Heart left ventricle (tissue), 16 donors: Measurements from ENCODE around the gene RAB11B. TPM values are rescaled to one million over a fixed set of nuclear protein-coding genes. Genes with fewer than 3 reads are reported as not detected.
"Not testable (repeated sequence)": the region's sequence is repeated elsewhere in the genome, so short reads cannot be mapped to it uniquely, and the experiment has no call there.

Experiments
- ATAC-seq, 4 donors: fragments of 200-7000 bp; cut with Tn5 transposase; one replicate each; pipeline ENCODE4 v1.9.1; 2020 to 2022; ENCODE audit warnings: moderate library complexity in 4 of 4, mild to moderate bottlenecking in 3 of 4, moderate number of reproducible peaks in 1 of 4
- DNase-seq, 5 donors: peaks; one replicate each; pipeline ENCODE4 v3.0.0-alpha.2; 2020
- H3K27ac ChIP-seq, 12 donors: fragments of 200-600 bp; sonication (generic) in 4 of 12; one replicate each; pipeline versions ENCODE4 v1.5.0 to v1.8.0; 2016 to 2022; ENCODE audit warnings: mild to moderate bottlenecking in 2 of 12
- H3K27me3 ChIP-seq, 9 donors: fragments of 200-600 bp; sonication (generic) in 2 of 9; one replicate each; pipeline versions ENCODE4 v1.5.1 to v1.8.0; 2016 to 2022; ENCODE audit warnings: mild to moderate bottlenecking in 3 of 9
- H3K36me3 ChIP-seq, 9 donors: fragments of 200-600 bp; sonication (generic) in 2 of 9; one replicate each; pipeline versions ENCODE4 v1.5.0 to v1.8.0; 2018 to 2022; ENCODE audit warnings: mild to moderate bottlenecking in 2 of 9
- H3K4me1 ChIP-seq, 12 donors: fragments of 200-600 bp; sonication (generic) in 4 of 12; one replicate each; pipeline versions ENCODE4 v1.5.0 to v1.8.0; 2016 to 2022; ENCODE audit warnings: mild to moderate bottlenecking in 3 of 12
- H3K4me3 ChIP-seq, 12 donors: fragments of 200-600 bp; sonication (generic) in 4 of 12; one replicate each; pipeline versions ENCODE4 v1.5.0 to v1.8.0; 2017 to 2022; ENCODE audit warnings: mild to moderate bottlenecking in 9 of 12, moderate library complexity in 4 of 12
- H3K9me3 ChIP-seq, 12 donors: fragments of 200-600 bp; sonication (generic) in 4 of 12; one replicate each; pipeline versions ENCODE4 v1.5.0 to v1.8.0; 2016 to 2022; ENCODE audit warnings: mild to moderate bottlenecking in 1 of 12
- CTCF ChIP-seq, 12 donors: fragments of 200-600 bp; sonication (generic) in 4 of 12; IDR thresholded peaks; one replicate each; pipeline versions ENCODE4 v1.5.0 to v1.8.0; 2018 to 2022; ENCODE audit warnings: antibody characterized with exemption in 12 of 12, mild to moderate bottlenecking in 5 of 12
- POLR2A ChIP-seq, 2 donors: fragments of 450-650 bp; IDR thresholded peaks; one replicate each; pipeline ENCODE4 v1.6.1; 2017; ENCODE audit warnings: antibody characterized with exemption in 2 of 2, mild to moderate bottlenecking in 2 of 2, moderate library complexity in 2 of 2
- WGBS, 4 donors: extraction: QIAGEN DNeasy Blood & Tissue Kit in 2 of 4; methylation state at CpG; one replicate each; pipeline versions ENCODE4 v1.1.5 to v1.1.7; 2013 to 2018; 5-methylcytosine and 5-hydroxymethylcytosine counted together
- intact Hi-C, 10 donors: fragments of 100-400 bp; cut with DNase I; formaldehyde crosslinking; loops; one replicate each; pipeline versions ENCODE4 v1.11.1 to v1.14.2; 2022
- polyA plus RNA-seq, 2 donors: library from polyadenylated mRNA; stranded (reverse); fragments of 200-250 nt; gene quantifications; one replicate each; pipeline ENCODE4 v1.2.3, GENCODE V29; 2013
- total RNA-seq, 9 donors: library from RNA; depleted of rRNA in 2 of 9; stranded (reverse); fragments of >200 nt in 2 of 9; fragmentation: NEBNext Ultra II Directional in 3 of 9; extraction: Animal tissue kit (Norgen Biotek cat#: 25700) in 3 of 9; gene quantifications; one replicate each; pipeline versions ENCODE4 v1.1.0 to v1.2.4, GENCODE V29; 2016 to 2023
- donor health status: ischemic (EF 13 %, LVEDD 7.1; RV severe dilation, severe dysfunction).
- donor health status: healthy with polysubstance abuse.
- donor health status: DM: no; HTN: yes; CAD: no.
- donor health status: DM: no; HTN: no; CAD: no.
- donor health status: ischemic (EF 25% LVEDD 6.9; RV normal size, moderate dysfunction).
- donor health status: ischemic (EF 25% LVEDD 5.7; RV mildly dilated, moderate dysfunction).
- donor health status: healthy.
- donor health status: DM: yes; HTN: yes; CAD: no.
- donor health status: ischemic (EF 35%, LVEDD 5.7; RV mildly dilated, moderate dysfunction).
- donor health status: nonischemic (EF 11% LVEDD 7.7; RV severe dilation, severe dysfunction).
- donor health status: DM: yes; HTN: yes; CAD: no.
- donor health status: PGD.
- donor health status: ischemic (EF 29% LVEDD 5.4; RV normal size, mild dysfunction).
- donor health status: nonischemic (EF 23%, LVEDD 6.1; RV moderate dilation, normal function).

RAB11B gene
- total and polyA plus RNA-seq, 11 donors, result 56.4 to 159 (median 140) TPM

GRCh38 chr19:8371011-8371804 lies 19.0 kb upstream of the RAB11B start:
- H3K27ac ChIP-seq, result peak overlapping the region in 6 of 12 donors; percentile 22 to 98 (median 47)
- no peak for DNase-seq
- 78 to 84% (median 82%) methylated on average over 26 to 28 of the region's 28 CpGs for whole genome bisulfite sequencing, 4 donors
- H3K9me3 ChIP-seq, result no peaks in the 10 kb centered on the region
- peak in 1 of 4 donors; percentile 4 for ATAC-seq
- peaks cover 6 to 47% (median 23%) of the 10 kb centered on the region in 12 donors for H3K4me1 ChIP-seq
- H3K4me3 ChIP-seq, result no peak overlapping the region
- intact Hi-C loops, result no loop called here
- TF ChIP-seq POLR2A (IDR thresholded peaks at IDR 0.05), result no peak
- no peak for TF ChIP-seq CTCF (IDR thresholded peaks at IDR 0.05)
- peaks cover 0 to 60% (median 7%) of the 10 kb centered on the region in 9 donors for H3K36me3 ChIP-seq
- no peaks in the 10 kb centered on the region for H3K27me3 ChIP-seq

GRCh38 chr19:8373867-8374813 lies 16.0 kb upstream of the RAB11B start:
- TF ChIP-seq CTCF (IDR thresholded peaks at IDR 0.05) (no peak), POLR2A (IDR thresholded peaks at IDR 0.05) (no peak)
- no peaks in the 10 kb centered on the region for H3K9me3 ChIP-seq
- ATAC-seq (peak; percentile 40 to 59 (median 42)), DNase-seq (peak in 1 of 5 donors; percentile 28)
- peak overlapping the region in 2 of 12 donors; percentile 0 to 39 for H3K27ac ChIP-seq
- H3K4me3 ChIP-seq, result no peak overlapping the region
- H3K4me1 ChIP-seq, result peaks cover 0 to 22% (median 0%) of the 10 kb centered on the region in 12 donors
- WGBS, 4 donors, result 86 to 89% (median 87%) methylated on average over 21 to 26 of the region's 26 CpGs
- peaks cover 0 to 49% (median 10%) of the 10 kb centered on the region in 9 donors for H3K36me3 ChIP-seq
- intact Hi-C loops, result no loop called here
- H3K27me3 ChIP-seq, result no peaks in the 10 kb centered on the region

- peaks cover 0 to 37% (median 10%) of the 10 kb centered on the region in 9 donors for H3K36me3 ChIP-seq
- WGBS, 4 donors, result 97 to 99% (median 98%) methylated on average over 16 to 32 of the region's 32 CpGs
- H3K27ac ChIP-seq, H3K9me3 ChIP-seq, H3K4me3 ChIP-seq, ATAC-seq, H3K27me3 ChIP-seq, intact Hi-C loops: not testable (repeated sequence)
- peaks cover 0 to 14% (median 0%) of the 10 kb centered on the region in 12 donors for H3K4me1 ChIP-seq
- DNase-seq, result peak in 1 of 5 donors; percentile 30
These were observed 14.4 kb upstream of the RAB11B start for GRCh38 chr19:8375766-8376165.

DNA sequence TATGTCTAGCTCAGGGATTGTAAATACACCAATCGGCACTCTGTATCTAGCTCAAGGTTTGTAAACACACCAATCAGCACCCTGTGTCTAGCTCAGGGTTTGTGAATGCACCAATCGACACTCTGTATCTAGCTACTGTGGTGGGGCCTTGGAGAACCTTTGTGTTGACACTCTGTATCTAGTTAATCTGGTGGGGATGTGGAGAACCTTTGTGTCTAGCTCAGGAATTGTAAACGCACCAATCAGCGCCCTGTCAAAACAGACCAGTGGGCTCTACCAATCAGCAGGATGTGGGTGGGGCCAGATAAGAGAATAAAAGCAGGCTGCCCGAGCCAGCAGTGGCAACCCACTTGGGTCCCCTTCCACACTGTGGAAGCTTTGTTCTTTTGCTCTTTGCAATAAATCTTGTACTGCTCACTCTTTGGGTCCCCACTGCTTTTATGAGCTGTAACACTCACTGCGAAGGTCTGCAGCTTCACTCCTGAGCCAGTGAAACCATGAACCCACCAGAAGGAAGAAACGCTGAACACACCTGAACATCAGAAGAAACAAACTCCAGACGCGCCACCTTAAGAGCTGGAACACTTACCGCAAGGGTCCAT lies 13.7 kb upstream of the RAB11B start:
- H3K4me1 ChIP-seq, H3K27me3 ChIP-seq, intact Hi-C loops, H3K4me3 ChIP-seq, H3K27ac ChIP-seq, DNase-seq, H3K9me3 ChIP-seq, ATAC-seq: not testable (repeated sequence)
- peaks cover 0 to 35% (median 10%) of the 10 kb centered on the region in 9 donors for H3K36me3 ChIP-seq
- 88 to 94% (median 91%) methylated on average over 9 to 10 of the region's 10 CpGs for WGBS, 4 donors
